K562 (cell line): ENCODE measurements around the gene MEF2B. TPM values are rescaled to one million over a fixed set of nuclear protein-coding genes. Genes with fewer than 3 reads are reported as not detected.

Source experiments
- BACH1 ChIP-seq: fragments of 200-800 bp; sonication (Bioruptor generic); IDR thresholded peaks from 2 replicates; pipeline ENCODE4 v1.6.1; 2016; ENCODE audit warnings: missing genetic modification characterization, missing compliant biosample characterization
- BCOR ChIP-seq: fragments of 450-650 bp; IDR thresholded peaks from 2 replicates; pipeline ENCODE4 v1.6.1; 2016
- CEBPG ChIP-seq, 3 experiments: fragments of 200-800 bp in 1 of 3; sonication (Bioruptor generic) in 1 of 3; sonication (generic) in 1 of 3; formaldehyde crosslinking in 1 of 3; IDR thresholded peaks in 2 of 3; conservative IDR thresholded peaks in 1 of 3; 2 replicates each; pipeline versions ENCODE4 v1.6.1 to v1.8.0; 2016 to 2022; ENCODE audit warnings: missing compliant biosample characterization in 2 of 3, missing genetic modification characterization in 2 of 3, mild to moderate bottlenecking in 1 of 3, missing genetic modification reagents in 1 of 3
- DPF2 ChIP-seq: fragments of 450-650 bp; IDR thresholded peaks from 2 replicates; pipeline ENCODE4 v1.6.1; 2016
- KDM2B ChIP-seq: fragments of 250-450 bp; sonication (Bioruptor Pico); IDR thresholded peaks from 2 replicates; pipeline ENCODE4 v1.8.0; 2021; ENCODE audit warnings: mild to moderate bottlenecking, moderate library complexity
- KLF13 ChIP-seq: fragments of 450-650 bp; IDR thresholded peaks from 2 replicates; pipeline ENCODE4 v1.6.1; 2016; ENCODE audit warnings: missing genetic modification characterization, low read depth, mild to moderate bottlenecking, missing compliant biosample characterization, moderate library complexity, borderline replicate concordance
- RAD21 ChIP-seq, 2 experiments: fragments of 250-450 bp in 1 of 2; fragments of 450-650 bp in 1 of 2; sonication (Bioruptor Pico) in 1 of 2; formaldehyde crosslinking in 1 of 2; IDR thresholded peaks in 1 of 2; conservative IDR thresholded peaks in 1 of 2; 2 replicates each; pipeline versions ENCODE4 v1.4.0 to v1.8.0; 2020 to 2022; ENCODE audit warnings: mild to moderate bottlenecking in 2 of 2, moderate library complexity in 1 of 2
- SMARCB1 ChIP-seq: IDR thresholded peaks from 2 replicates; pipeline ENCODE4 v1.6.1; 2011; ENCODE audit warnings: improper control_type of control experiment, low read depth; ENCODE audit not compliant: insufficient read length
- SUPT5H ChIP-seq: fragments of 450-650 bp; IDR thresholded peaks from 2 replicates; pipeline ENCODE4 v1.6.1; 2016
- TAF7 ChIP-seq: fragments of 450-650 bp; IDR thresholded peaks from 2 replicates; pipeline ENCODE4 v1.6.1; 2016; ENCODE audit warnings: missing genetic modification characterization, missing compliant biosample characterization
- TRIM24 ChIP-seq, 2 experiments: fragments of 450-650 bp; IDR thresholded peaks; 2 replicates each; pipeline ENCODE4 v1.6.1; 2016
- ZNF165 ChIP-seq: fragments of 250-450 bp; sonication (Bioruptor Pico); IDR thresholded peaks from 2 replicates; pipeline ENCODE4 v1.4.0; 2020; ENCODE audit warnings: borderline replicate concordance
- ZNF609 ChIP-seq: sonication (generic); formaldehyde crosslinking; IDR thresholded peaks from 2 replicates; pipeline ENCODE4 v1.8.1; 2023; ENCODE audit warnings: missing genetic modification reagents, mild to moderate bottlenecking, borderline replicate concordance
- polyA plus RNA-seq, 8 experiments: library from polyadenylated mRNA; depleted of rRNA in 4 of 8; stranded (reverse) in 5 of 8; unstranded in 3 of 8; fragments of >200 nt; fragmentation: Nextera tagmentation in 2 of 8; fragmentation: Illumina TruSeq in 1 of 8; extraction: Ambion mirVana in 2 of 8; extraction: Trizol in 1 of 8; gene quantifications; 2 replicates each; pipeline versions ENCODE4 v1.2.1 to v1.2.3, GENCODE V29; 2011 to 2014; ENCODE audit warnings: inconsistent platforms in 1 of 8, missing spikeins in 1 of 8
- total RNA-seq, 7 experiments: library from RNA; depleted of rRNA in 6 of 7; stranded (reverse); fragments of >200 nt in 6 of 7; fragmentation: Illumina TruSeq in 2 of 7; extraction: Trizol in 2 of 7; gene quantifications; 2 replicates each; pipeline versions ENCODE4 v1.2.1 to v1.2.3, GENCODE V29; 2011 to 2021; ENCODE audit warnings: low replicate concordance in 1 of 7
- TF ChIP-seq, protein P1 (sequence below): fragments of 250-450 bp; sonication (Bioruptor Pico); IDR thresholded peaks from 2 replicates; pipeline ENCODE4 v1.4.0; 2020; ENCODE audit warnings: mild to moderate bottlenecking, moderate library complexity
- TF ChIP-seq, protein P2 (sequence below): IDR thresholded peaks from 3 replicates; pipeline ENCODE4 v1.6.1; 2011; ENCODE audit warnings: borderline replicate concordance, mild to moderate bottlenecking, moderate library complexity; ENCODE audit not compliant: insufficient read length; ENCODE audit errors: extremely low read depth

MEF2B gene
- total and polyA plus RNA-seq, 9 of the 15 experiments (the other 6 are each of a cell fraction or from before 2014, with no cell fraction given) = 0.14 to 1.9 (median 0.71) TPM; not detected in 3

- TF ChIP-seq ZNF609 = no peak
- TF ChIP-seq, protein P1, sequence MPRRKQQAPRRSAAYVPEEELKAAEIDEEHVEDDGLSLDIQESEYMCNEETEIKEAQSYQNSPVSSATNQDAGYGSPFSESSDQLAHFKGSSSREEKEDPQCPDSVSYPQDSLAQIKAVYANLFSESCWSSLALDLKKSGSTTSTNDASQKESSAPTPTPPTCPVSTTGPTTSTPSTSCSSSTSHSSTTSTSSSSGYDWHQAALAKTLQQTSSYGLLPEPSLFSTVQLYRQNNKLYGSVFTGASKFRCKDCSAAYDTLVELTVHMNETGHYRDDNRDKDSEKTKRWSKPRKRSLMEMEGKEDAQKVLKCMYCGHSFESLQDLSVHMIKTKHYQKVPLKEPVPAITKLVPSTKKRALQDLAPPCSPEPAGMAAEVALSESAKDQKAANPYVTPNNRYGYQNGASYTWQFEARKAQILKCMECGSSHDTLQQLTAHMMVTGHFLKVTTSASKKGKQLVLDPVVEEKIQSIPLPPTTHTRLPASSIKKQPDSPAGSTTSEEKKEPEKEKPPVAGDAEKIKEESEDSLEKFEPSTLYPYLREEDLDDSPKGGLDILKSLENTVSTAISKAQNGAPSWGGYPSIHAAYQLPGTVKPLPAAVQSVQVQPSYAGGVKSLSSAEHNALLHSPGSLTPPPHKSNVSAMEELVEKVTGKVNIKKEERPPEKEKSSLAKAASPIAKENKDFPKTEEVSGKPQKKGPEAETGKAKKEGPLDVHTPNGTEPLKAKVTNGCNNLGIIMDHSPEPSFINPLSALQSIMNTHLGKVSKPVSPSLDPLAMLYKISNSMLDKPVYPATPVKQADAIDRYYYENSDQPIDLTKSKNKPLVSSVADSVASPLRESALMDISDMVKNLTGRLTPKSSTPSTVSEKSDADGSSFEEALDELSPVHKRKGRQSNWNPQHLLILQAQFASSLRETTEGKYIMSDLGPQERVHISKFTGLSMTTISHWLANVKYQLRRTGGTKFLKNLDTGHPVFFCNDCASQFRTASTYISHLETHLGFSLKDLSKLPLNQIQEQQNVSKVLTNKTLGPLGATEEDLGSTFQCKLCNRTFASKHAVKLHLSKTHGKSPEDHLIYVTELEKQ (CRISPR knock-in tag) = no peak
- TF ChIP-seq DPF2 = peak; percentile 68
- no peak for TF ChIP-seq TAF7
- TF ChIP-seq RAD21 (CRISPR knock-in tag; conservative IDR thresholded peaks at IDR 0.05 in 1 of 2, IDR thresholded peaks at IDR 0.05 in 1 of 2) = peak in 1 of 2 experiments; percentile 13; a peak in 1 of 4 replicates
- TF ChIP-seq SUPT5H = peak; percentile 76
- TF ChIP-seq KLF13 (tag) = peak; percentile 60; the same call in 1 of the 2 replicates
- TF ChIP-seq ZNF165 (CRISPR knock-in tag) = no peak
- TF ChIP-seq CEBPG (CRISPR knock-in tag; IDR thresholded peaks at IDR 0.05) = no peak
- TF ChIP-seq CEBPG (tag; conservative IDR thresholded peaks at IDR 0.05 in 1 of 2, IDR thresholded peaks at IDR 0.05 in 1 of 2) = no peak
- TF ChIP-seq KDM2B = no peak
- TF ChIP-seq BACH1 (tag) = no peak
- TF ChIP-seq SMARCB1 = no peak
- TF ChIP-seq, protein P2, sequence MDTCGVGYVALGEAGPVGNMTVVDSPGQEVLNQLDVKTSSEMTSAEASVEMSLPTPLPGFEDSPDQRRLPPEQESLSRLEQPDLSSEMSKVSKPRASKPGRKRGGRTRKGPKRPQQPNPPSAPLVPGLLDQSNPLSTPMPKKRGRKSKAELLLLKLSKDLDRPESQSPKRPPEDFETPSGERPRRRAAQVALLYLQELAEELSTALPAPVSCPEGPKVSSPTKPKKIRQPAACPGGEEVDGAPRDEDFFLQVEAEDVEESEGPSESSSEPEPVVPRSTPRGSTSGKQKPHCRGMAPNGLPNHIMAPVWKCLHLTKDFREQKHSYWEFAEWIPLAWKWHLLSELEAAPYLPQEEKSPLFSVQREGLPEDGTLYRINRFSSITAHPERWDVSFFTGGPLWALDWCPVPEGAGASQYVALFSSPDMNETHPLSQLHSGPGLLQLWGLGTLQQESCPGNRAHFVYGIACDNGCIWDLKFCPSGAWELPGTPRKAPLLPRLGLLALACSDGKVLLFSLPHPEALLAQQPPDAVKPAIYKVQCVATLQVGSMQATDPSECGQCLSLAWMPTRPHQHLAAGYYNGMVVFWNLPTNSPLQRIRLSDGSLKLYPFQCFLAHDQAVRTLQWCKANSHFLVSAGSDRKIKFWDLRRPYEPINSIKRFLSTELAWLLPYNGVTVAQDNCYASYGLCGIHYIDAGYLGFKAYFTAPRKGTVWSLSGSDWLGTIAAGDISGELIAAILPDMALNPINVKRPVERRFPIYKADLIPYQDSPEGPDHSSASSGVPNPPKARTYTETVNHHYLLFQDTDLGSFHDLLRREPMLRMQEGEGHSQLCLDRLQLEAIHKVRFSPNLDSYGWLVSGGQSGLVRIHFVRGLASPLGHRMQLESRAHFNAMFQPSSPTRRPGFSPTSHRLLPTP = no peak
- peak; percentile 61 for TF ChIP-seq BCOR
- peak; percentile 30 to 56; a peak in 2 of 4 replicates for TF ChIP-seq TRIM24 (IDR thresholded peaks at IDR 0.05)
Observed at GRCh38 chr19:19134687-19135158, 35.3 kb downstream of the MEF2B start (continued).
